ES-I3 (cell line): Measurements from ENCODE around the gene POLR2B.

Source experiments
- H3K36me3 ChIP-seq: 2 replicates; pipeline ENCODE4 v1.6.1; 2013; ENCODE audit warnings: mild to moderate bottlenecking, low read length, control low read depth, moderate library complexity; ENCODE audit not compliant: insufficient read depth
- H3K4me1 ChIP-seq: 2 replicates; pipeline ENCODE4 v1.6.1; 2013; ENCODE audit warnings: mild to moderate bottlenecking, control low read depth, low read length; ENCODE audit not compliant: insufficient read depth
- H3K9ac ChIP-seq: 2 replicates; pipeline ENCODE4 v1.6.1; 2013; ENCODE audit warnings: low read depth, mild to moderate bottlenecking, low read length, moderate library complexity
- H3K9me3 ChIP-seq: 2 replicates; pipeline ENCODE4 v1.6.1; 2013; ENCODE audit warnings: mild to moderate bottlenecking, low read length, moderate library complexity; ENCODE audit not compliant: control insufficient read depth, insufficient read depth

POLR2B gene

DNA sequence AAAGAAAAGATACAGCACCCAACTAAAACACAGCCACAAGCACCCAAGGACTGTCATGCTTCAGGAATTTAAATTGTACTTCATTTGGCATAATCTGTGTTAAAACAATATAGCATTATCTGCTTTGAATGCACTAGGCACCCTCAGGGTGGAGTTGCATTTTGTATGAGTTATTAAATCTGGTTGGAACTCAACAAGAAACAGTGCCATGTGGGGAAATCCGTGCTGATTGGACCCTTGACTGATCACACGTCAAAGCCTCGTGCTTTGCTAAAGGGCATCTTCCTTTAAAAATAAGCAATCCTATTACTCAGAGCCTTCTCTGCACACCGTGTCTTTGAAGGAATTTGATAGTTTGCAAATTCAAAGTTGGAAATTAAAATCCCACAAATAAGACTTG lies 96.0 kb downstream of the POLR2B start:
- Histone ChIP-seq H3K4me1 (peaks cover 17% of the 10 kb centered on the region), H3K9ac (no peak overlapping the region), H3K9me3 (no peaks in the 10 kb centered on the region), H3K36me3 (no peaks in the 10 kb centered on the region)

DNA sequence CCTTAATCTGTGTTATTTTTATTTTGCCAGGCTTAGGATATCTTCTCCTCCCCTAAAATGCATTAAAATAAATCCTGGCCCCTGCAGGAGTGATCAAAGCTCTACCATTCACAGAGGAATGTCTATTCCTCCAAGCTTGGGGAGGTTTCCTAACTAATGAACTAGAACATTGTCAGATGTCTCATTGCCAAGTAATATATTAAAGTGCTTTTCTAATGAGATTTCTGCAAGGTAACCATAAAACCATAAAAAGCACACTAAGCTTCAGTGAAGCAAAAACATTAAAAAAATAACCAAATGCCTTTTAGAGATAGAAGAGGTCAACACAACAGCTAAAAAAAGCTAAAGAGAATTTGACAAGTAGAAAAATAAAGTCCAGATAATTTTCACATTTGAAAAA lies 96.7 kb downstream of the POLR2B start:
- H3K9me3 ChIP-seq: no peaks in the 10 kb centered on the region
- peaks cover 17% of the 10 kb centered on the region for H3K4me1 ChIP-seq
- no peaks in the 10 kb centered on the region for H3K36me3 ChIP-seq
- H3K9ac ChIP-seq: no peak overlapping the region

DNA sequence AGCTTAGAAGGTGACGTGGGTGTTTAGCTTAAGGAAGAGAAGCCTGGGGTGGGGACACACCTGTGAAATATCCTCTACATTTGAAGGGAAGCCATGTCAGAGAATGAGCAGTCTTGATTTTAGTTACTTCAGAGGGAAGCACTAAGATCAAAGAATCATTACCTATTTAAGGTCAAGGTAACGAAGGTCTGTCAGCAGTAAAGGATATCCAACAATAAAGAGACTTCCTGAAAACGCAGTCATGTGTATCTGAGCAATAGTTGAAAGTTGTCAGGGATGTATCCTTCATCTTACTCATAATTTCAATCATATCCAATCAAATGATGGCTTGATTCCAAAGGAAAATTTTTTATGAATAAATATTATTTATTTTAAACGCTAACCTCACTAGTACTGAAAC lies 98.0 kb downstream of the POLR2B start:
- Histone ChIP-seq H3K9me3 (no peaks in the 10 kb centered on the region), H3K36me3 (no peaks in the 10 kb centered on the region), H3K9ac (no peak overlapping the region), H3K4me1 (peaks cover 17% of the 10 kb centered on the region)

DNA sequence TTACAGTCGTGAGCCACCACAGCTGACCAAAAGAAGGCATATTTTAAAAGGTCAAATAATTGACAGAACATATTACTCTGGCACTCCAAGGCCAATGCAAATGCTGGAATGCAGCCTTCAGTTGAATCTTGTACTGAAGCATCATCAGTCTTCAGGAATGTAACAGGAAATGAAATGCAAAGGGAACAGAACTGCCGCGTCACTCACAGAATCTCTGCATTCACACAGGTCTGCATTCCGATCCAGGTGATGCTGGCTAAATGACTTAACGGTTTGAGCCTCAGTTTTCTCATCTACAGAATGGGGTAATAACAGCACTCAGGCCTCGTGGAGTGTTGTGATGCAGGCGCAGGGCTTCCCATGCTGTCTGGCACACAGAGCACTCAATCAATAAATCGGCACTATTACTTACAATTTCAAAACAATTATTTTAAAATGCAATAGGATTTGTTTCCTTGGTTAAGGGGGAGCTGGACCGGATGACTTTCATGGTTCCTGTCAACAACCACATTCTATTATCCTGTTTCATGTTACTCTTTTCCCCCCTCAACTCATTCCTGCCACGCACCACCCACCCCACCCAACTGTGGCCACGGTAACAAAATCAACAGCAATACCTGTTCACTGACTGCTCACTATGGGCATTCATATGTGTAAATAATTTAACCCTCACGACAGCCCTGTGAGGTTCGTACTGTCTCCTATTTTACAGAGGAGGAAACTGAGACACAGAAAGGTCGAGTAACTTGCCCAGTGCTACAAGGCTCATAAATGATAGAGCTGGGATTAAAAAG lies 99.1 kb downstream of the POLR2B start:
- Histone ChIP-seq H3K36me3 (no peaks in the 10 kb centered on the region), H3K9me3 (no peaks in the 10 kb centered on the region), H3K4me1 (peaks cover 22% of the 10 kb centered on the region), H3K9ac (no peak overlapping the region)

DNA sequence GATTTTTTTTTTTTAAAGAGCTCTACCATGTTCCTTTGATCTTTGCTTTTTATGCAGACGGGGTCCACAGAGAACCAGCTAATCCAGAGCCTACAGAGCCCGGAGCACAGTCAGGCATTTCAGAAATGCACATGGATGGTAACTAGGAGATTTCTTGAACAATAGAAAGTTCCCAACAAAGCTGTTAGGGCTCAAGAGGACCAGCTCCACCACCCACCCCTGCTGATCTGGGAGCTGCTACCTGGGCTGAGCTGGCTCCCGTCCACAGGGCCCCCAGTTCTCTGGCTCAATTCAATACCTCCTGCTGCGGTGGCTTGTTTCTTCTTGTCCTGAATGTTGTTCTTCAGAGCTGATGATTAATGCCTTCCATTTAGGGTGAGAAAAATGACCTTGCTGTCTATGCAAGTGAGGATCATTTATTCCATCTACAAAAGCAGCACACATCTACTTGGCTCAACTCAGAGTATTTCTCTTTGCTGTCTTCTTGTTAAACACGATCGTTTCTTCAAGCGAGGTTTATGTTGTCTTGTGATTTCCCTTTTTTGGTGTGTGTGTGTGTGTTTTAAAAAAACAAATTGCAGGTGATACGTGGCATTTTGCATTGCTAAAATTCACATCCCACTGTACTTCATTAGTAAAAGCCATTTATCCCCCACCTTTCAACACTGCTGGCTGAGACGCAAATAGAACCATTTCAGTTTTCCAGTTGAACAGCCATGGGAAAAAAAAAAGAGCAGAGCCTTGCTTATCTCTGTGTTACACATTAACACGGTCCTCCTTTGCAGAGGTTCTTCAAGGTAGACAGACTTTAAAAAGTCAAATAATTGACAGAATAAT lies 100.2 kb downstream of the POLR2B start:
- peaks cover 22% of the 10 kb centered on the region for H3K4me1 ChIP-seq
- no peaks in the 10 kb centered on the region for H3K9me3 ChIP-seq
- peak overlapping the region; percentile 16 for H3K9ac ChIP-seq
- no peaks in the 10 kb centered on the region for H3K36me3 ChIP-seq
